Nephron progenitor cell (in vitro differentiated cells): ENCODE data around the gene ZNF524.

Experiments
- DNase-seq: peaks from one replicate; pipeline ENCODE4 v3.0.0; 2021
- H3K27ac Mint-ChIP-seq: 2 replicates; pipeline ENCODE4 v1.8.0; 2021; ENCODE audit warnings: mild to moderate bottlenecking, moderate library complexity, mixed read lengths
- H3K27me3 Mint-ChIP-seq: 2 replicates; pipeline ENCODE4 v1.8.0; 2021; ENCODE audit warnings: mild to moderate bottlenecking, low read depth, mixed read lengths; ENCODE audit not compliant: poor library complexity
- H3K36me3 Mint-ChIP-seq: 2 replicates; pipeline ENCODE4 v1.8.0; 2021; ENCODE audit warnings: low read depth, mixed read lengths
- H3K4me1 Mint-ChIP-seq: 2 replicates; pipeline ENCODE4 v1.8.0; 2021; ENCODE audit warnings: mixed read lengths
- H3K4me3 Mint-ChIP-seq: 2 replicates; pipeline ENCODE4 v1.8.0; 2021; ENCODE audit warnings: mild to moderate bottlenecking, moderate library complexity, mixed read lengths
- H3K9me3 Mint-ChIP-seq: 2 replicates; pipeline ENCODE4 v1.8.0; 2021; ENCODE audit warnings: mild to moderate bottlenecking, moderate library complexity, mixed read lengths
- TF ChIP-seq, protein P1 (sequence below): fragments of 200-600 bp; sonication (generic); IDR thresholded peaks from 2 replicates; pipeline ENCODE4 v1.5.0; 2021; ENCODE audit warnings: antibody characterized with exemption

ZNF524 gene

DNA sequence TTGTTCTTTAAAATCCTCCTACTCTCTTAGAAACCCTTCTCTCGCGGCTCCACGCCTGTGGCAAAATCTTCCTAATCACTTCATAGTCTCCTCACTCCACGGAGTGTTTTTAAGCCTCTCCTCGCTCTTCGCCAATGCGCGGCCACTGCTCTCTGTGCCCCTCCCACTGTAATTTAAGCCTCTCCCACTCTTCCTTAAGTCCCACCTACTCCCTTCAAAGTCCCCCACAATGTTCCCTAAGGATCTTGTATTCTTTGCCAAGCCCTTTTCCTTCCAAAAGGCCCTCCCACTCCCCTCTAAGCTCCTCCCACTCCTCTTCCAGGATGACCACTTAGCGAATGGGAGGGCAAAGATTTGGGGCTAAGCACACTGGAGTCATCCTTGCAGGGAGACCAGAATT lies 2.1 kb upstream of the ZNF524 start:
- Mint-ChIP-seq H3K4me3 (peak overlapping the region; percentile 55), H3K27me3 (no peaks in the 10 kb centered on the region), H3K36me3 (peaks cover 48% of the 10 kb centered on the region), H3K4me1 (peaks cover 31% of the 10 kb centered on the region), H3K27ac (peak overlapping the region; percentile 88), H3K9me3 (peaks cover 4% of the 10 kb centered on the region)
- DNase-seq, result no peak
- TF ChIP-seq, protein P1, sequence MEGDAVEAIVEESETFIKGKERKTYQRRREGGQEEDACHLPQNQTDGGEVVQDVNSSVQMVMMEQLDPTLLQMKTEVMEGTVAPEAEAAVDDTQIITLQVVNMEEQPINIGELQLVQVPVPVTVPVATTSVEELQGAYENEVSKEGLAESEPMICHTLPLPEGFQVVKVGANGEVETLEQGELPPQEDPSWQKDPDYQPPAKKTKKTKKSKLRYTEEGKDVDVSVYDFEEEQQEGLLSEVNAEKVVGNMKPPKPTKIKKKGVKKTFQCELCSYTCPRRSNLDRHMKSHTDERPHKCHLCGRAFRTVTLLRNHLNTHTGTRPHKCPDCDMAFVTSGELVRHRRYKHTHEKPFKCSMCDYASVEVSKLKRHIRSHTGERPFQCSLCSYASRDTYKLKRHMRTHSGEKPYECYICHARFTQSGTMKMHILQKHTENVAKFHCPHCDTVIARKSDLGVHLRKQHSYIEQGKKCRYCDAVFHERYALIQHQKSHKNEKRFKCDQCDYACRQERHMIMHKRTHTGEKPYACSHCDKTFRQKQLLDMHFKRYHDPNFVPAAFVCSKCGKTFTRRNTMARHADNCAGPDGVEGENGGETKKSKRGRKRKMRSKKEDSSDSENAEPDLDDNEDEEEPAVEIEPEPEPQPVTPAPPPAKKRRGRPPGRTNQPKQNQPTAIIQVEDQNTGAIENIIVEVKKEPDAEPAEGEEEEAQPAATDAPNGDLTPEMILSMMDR, result no peak

DNA sequence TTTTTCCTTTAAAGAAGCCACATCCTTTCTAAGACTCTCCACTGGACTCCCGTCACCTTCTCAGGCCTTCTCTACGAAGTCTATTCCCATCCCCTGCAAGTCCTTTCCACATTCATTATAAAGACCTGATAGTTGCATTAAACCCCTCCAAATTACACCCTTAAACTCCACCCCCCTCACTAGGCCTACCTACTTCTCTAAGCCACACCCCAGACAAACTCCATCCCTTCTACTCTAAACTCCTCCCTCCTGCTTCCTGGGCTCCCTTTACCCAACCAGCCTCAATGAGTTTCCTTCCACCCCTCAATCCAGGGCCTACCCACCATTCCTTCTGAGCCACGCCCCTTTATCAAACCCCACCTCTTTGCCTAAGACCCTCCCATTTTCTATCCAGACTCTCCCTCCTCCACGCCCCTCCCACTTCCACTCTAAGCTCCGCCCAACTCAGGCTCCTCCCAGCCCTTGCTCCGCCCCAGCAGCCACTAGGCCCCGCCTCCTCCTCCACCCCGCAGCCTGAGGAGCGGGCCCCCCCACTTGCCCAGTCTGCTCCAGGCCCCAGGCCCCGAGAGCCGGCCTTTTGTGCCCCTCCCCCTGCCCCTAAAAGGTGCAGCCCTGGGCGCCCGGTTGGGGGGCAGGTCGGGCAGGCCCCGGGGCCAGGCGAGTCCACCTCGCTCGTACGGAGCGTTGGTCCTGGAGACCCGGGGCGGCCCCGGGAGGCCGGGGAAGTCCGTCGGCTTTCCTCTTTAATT lies 1.2 kb upstream of the ZNF524 start:
- DNase-seq, result peak; percentile 98
- Mint-ChIP-seq H3K4me1 (peaks cover 37% of the 10 kb centered on the region), H3K36me3 (peaks cover 48% of the 10 kb centered on the region), H3K9me3 (peaks cover 10% of the 10 kb centered on the region), H3K4me3 (peak overlapping the region; percentile 96), H3K27me3 (no peaks in the 10 kb centered on the region), H3K27ac (peak overlapping the region; percentile 99)
- TF ChIP-seq, protein P1, result no peak

DNA sequence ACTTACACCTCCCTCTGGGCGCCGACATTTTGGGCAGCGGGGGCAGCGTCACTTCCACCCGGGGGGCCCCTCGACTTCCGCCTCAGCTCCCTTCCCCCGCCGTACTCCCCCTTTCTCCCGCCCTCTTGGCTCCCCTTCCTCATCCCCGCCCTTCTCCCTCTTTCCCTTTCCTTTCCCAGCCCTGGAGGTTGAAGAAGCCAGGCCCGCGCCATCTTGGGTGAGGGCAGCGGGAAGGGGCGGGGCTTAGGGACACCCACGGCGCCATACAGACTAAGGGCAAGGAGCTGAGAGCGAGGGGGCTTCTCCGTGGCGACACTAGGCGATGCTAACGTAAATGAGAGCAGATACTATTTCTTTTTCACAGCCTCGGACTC lies 633 bp upstream of the ZNF524 start, which contains the start of gene FIZ1:
Gene FIZ1 (minus strand): TSS at position 50 of the 374 bp plus-strand sequence. CDS start 1,652 bp downstream, outside the sequence.
- Mint-ChIP-seq H3K27me3 (no peaks in the 10 kb centered on the region), H3K4me1 (peaks cover 39% of the 10 kb centered on the region), H3K4me3 (peak within 1 kb of the TSS; percentile 96), H3K36me3 (peaks cover 47% of the 10 kb centered on the region), H3K27ac (peak within 1 kb of the TSS; percentile 99), H3K9me3 (peaks cover 10% of the 10 kb centered on the region)
- TF ChIP-seq, protein P1, result no peak
- DNase-seq, result peak; percentile 98

DNA sequence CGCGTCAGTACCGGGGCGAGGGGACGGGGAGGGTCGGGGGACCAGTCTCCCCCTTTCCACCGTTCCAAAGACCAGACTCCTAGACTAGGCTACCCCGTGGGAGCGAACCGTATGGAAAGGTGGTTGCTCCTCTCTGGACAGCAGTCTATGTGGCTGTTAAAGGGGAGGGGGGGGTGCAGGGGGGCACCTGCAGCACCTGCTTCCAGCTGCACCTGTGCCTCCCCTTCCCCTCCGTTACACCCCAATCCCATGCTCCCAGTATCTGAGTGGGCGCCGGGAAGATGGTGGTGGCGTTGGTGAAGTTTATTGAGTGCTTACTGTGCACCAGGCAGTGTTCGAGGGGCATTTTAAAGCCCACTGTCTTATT lies 557 bp downstream of the ZNF524 start:
- TF ChIP-seq, protein P1, result no peak
- Mint-ChIP-seq H3K36me3 (peaks cover 35% of the 10 kb centered on the region), H3K4me3 (peak overlapping the region; percentile 82), H3K27ac (no peak overlapping the region), H3K27me3 (no peaks in the 10 kb centered on the region), H3K9me3 (peaks cover 10% of the 10 kb centered on the region), H3K4me1 (peaks cover 43% of the 10 kb centered on the region)
- DNase-seq, result no peak

DNA sequence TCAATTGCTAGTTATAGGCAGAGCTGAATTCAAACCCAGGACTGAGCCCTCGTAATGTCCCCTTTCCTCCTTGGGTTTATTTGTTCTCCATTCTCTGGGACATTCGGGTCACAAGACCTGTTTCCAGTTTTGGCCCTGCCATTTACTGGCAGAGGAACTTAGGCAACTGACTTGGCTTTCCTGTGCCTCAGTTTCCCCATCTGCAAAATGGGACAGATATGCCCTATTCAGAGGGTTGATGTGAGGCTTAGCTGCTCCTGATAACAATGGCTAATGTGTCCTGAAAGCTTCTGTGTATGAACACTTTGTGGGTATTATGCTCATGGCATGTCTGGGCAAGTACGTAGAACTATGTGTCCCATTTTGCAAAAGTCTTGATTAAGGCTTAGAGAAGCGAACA lies 996 bp downstream of the ZNF524 start:
- H3K27ac Mint-ChIP-seq, result peak overlapping the region; percentile 54
- H3K4me1 Mint-ChIP-seq, result peaks cover 46% of the 10 kb centered on the region
- no peaks in the 10 kb centered on the region for H3K27me3 Mint-ChIP-seq
- H3K4me3 Mint-ChIP-seq, result peak overlapping the region; percentile 82
- no peak for DNase-seq
- peaks cover 10% of the 10 kb centered on the region for H3K9me3 Mint-ChIP-seq
- peaks cover 31% of the 10 kb centered on the region for H3K36me3 Mint-ChIP-seq
- TF ChIP-seq, protein P1, result no peak
